HG03135 (cell line): ENCODE data around the gene MRGPRX2.

Source experiments
- ATAC-seq: cut with Tn5 transposase; IDR thresholded peaks from one replicate; pipeline ENCODE4 v1.9.1; 2021; ENCODE audit warnings: mild to moderate bottlenecking, moderate library complexity; ENCODE audit not compliant: unreplicated experiment

Gene MRGPRX2

GRCh38 chr11:19076744-19077589, 16.4 kb upstream of the MRGPRX2 start:
- peak; percentile 63 for ATAC-seq

- no peak for ATAC-seq
These were observed 15.1 kb upstream of the MRGPRX2 start for GRCh38 chr11:19075636-19076035.

GRCh38 chr11:19073454-19074415, 13.2 kb upstream of the MRGPRX2 start:
- ATAC-seq: no peak

GRCh38 chr11:19072464-19072863, 11.9 kb upstream of the MRGPRX2 start:
- ATAC-seq: no peak

- ATAC-seq: peak; percentile 96
These were observed 10.7 kb upstream of the MRGPRX2 start for GRCh38 chr11:19071255-19071654.

GRCh38 chr11:19059833-19060232, 684 bp downstream of the MRGPRX2 start:
- ATAC-seq: no peak

GRCh38 chr11:19055905-19056304, 4.6 kb downstream of the MRGPRX2 start:
- ATAC-seq: no peak

- no peak for ATAC-seq
These were observed 5.5 kb downstream of the MRGPRX2 start for GRCh38 chr11:19055016-19055415.

- no peak for ATAC-seq
These were observed 6.6 kb downstream of the MRGPRX2 start for GRCh38 chr11:19053909-19054308.

- no peak for ATAC-seq
These were observed 10.2 kb downstream of the MRGPRX2 start for GRCh38 chr11:19050281-19050680.

- ATAC-seq: no peak
These were observed 11.2 kb downstream of the MRGPRX2 start for GRCh38 chr11:19049351-19049750.

- ATAC-seq: no peak
These were observed 20.5 kb downstream of the MRGPRX2 start for GRCh38 chr11:19040051-19040450.

GRCh38 chr11:19039409-19039808, 21.1 kb downstream of the MRGPRX2 start:
- ATAC-seq: no peak

- ATAC-seq: no peak
These were observed 27.5 kb downstream of the MRGPRX2 start for GRCh38 chr11:19032990-19033389.

- ATAC-seq: no peak
These were observed 32.5 kb downstream of the MRGPRX2 start for GRCh38 chr11:19027829-19028595.

GRCh38 chr11:19026862-19027261, 33.7 kb downstream of the MRGPRX2 start:
- no peak for ATAC-seq

- no peak for ATAC-seq
These were observed 34.8 kb downstream of the MRGPRX2 start for GRCh38 chr11:19025481-19026406.

- ATAC-seq: no peak
These were observed 39.7 kb downstream of the MRGPRX2 start for GRCh38 chr11:19020831-19021230.

GRCh38 chr11:19018901-19019300, 41.6 kb downstream of the MRGPRX2 start:
- ATAC-seq: no peak
